Measurements from ENCODE around the gene CAND2. TPM values are rescaled to one million over a fixed set of nuclear protein-coding genes. Genes with fewer than 3 reads are reported as not detected.

CAND2 gene
- total RNA-seq, 4 donors from 2014 or later: 1.3 to 2.2 (median 1.5) TPM

- no peak for TF ChIP-seq CTCF (IDR thresholded peaks at IDR 0.05; ENCODE audit: low read depth)
These were observed 24.0 kb upstream of the CAND2 start for GRCh38 chr3:12772462-12772861.

GRCh38 chr3:12773030-12773709 lies 23.3 kb upstream of the CAND2 start:
- no peak for TF ChIP-seq CTCF (IDR thresholded peaks at IDR 0.05; ENCODE audit: low read depth)

GRCh38 chr3:12773710-12774086 lies 22.8 kb upstream of the CAND2 start:
- TF ChIP-seq CTCF (IDR thresholded peaks at IDR 0.05; ENCODE audit: low read depth): no peak

GRCh38 chr3:12774619-12775018 lies 21.9 kb upstream of the CAND2 start:
- no peak for TF ChIP-seq CTCF (IDR thresholded peaks at IDR 0.05; ENCODE audit: low read depth)

- TF ChIP-seq CTCF (IDR thresholded peaks at IDR 0.05; ENCODE audit: low read depth): no peak
These were observed 21.3 kb upstream of the CAND2 start for GRCh38 chr3:12775226-12775625.

- no peak for TF ChIP-seq CTCF (IDR thresholded peaks at IDR 0.05; ENCODE audit: low read depth)
These were observed 19.3 kb upstream of the CAND2 start for GRCh38 chr3:12777171-12777570.

GRCh38 chr3:12780751-12781150 lies 15.7 kb upstream of the CAND2 start:
- no peak for TF ChIP-seq CTCF (IDR thresholded peaks at IDR 0.05; ENCODE audit: low read depth)
